Mesenteric fat pad (tissue), 1 donor: Measurements from ENCODE around the gene HAPLN1. TPM values are rescaled to one million over a fixed set of nuclear protein-coding genes. Genes with fewer than 3 reads are reported as not detected.

Source experiments
- DNase-seq: peaks from one replicate; pipeline ENCODE4 v3.0.0-alpha.2; 2020; ENCODE audit warnings: low spot score
- total RNA-seq: library from RNA; stranded (reverse); fragmentation: NEBNext Ultra II Directional; extraction: Animal tissue kit (Norgen Biotek cat#: 25700); gene quantifications from one replicate; pipeline ENCODE4 v1.2.1, GENCODE V29; 2021
- donor health status: DM: yes; HTN: yes; CAD: no.

The HAPLN1 gene
- total RNA-seq, 1 donor from 2014 or later, result not detected

- DNase-seq, result no peak
Observed at GRCh38 chr5:83718195-83718825, 2.3 kb downstream of the HAPLN1 start.

- no peak for DNase-seq
Observed at GRCh38 chr5:83715236-83716065, 5.2 kb downstream of the HAPLN1 start.

GRCh38 chr5:83714810-83715209 is 5.8 kb downstream of the HAPLN1 start:
- no peak for DNase-seq

- DNase-seq, result no peak
Observed at GRCh38 chr5:83711982-83712601, 8.6 kb downstream of the HAPLN1 start.

GRCh38 chr5:83709973-83710372 is 10.7 kb downstream of the HAPLN1 start:
- DNase-seq, result no peak

GRCh38 chr5:83708170-83708569 is 12.5 kb downstream of the HAPLN1 start:
- DNase-seq, result no peak

- DNase-seq, result no peak
Observed at GRCh38 chr5:83703059-83703458, 17.6 kb downstream of the HAPLN1 start.

- DNase-seq, result no peak
Observed at GRCh38 chr5:83701886-83702285, 18.8 kb downstream of the HAPLN1 start.

GRCh38 chr5:83689881-83690280 is 30.8 kb downstream of the HAPLN1 start:
- no peak for DNase-seq

GRCh38 chr5:83688281-83688680 is 32.4 kb downstream of the HAPLN1 start:
- no peak for DNase-seq

GRCh38 chr5:83687124-83687619 is 33.5 kb downstream of the HAPLN1 start:
- DNase-seq, result no peak

- DNase-seq, result no peak
Observed at GRCh38 chr5:83686251-83686650, 34.4 kb downstream of the HAPLN1 start.

- DNase-seq, result no peak
Observed at GRCh38 chr5:83683836-83684235, 36.8 kb downstream of the HAPLN1 start.

- DNase-seq, result no peak
Observed at GRCh38 chr5:83672646-83673045, 48.0 kb downstream of the HAPLN1 start.

GRCh38 chr5:83672158-83672557 is 48.5 kb downstream of the HAPLN1 start:
- no peak for DNase-seq

- no peak for DNase-seq
Observed at GRCh38 chr5:83665631-83666030, 55.0 kb downstream of the HAPLN1 start.

- DNase-seq, result no peak
Observed at GRCh38 chr5:83662558-83662957, 58.1 kb downstream of the HAPLN1 start.

- no peak for DNase-seq
Observed at GRCh38 chr5:83657807-83658525, 62.7 kb downstream of the HAPLN1 start.

GRCh38 chr5:83654427-83654994 is 66.1 kb downstream of the HAPLN1 start:
- DNase-seq, result no peak

- no peak for DNase-seq
Observed at GRCh38 chr5:83653669-83654068, 67.0 kb downstream of the HAPLN1 start.

- no peak for DNase-seq
Observed at GRCh38 chr5:83645936-83646335, 74.7 kb downstream of the HAPLN1 start.
